Measurements from ENCODE around the gene HOATZ. TPM values are rescaled to one million over a fixed set of nuclear protein-coding genes. Genes with fewer than 3 reads are reported as not detected.

HOATZ gene
- total RNA-seq, 1 donor from 2014 or later = not detected

DNA sequence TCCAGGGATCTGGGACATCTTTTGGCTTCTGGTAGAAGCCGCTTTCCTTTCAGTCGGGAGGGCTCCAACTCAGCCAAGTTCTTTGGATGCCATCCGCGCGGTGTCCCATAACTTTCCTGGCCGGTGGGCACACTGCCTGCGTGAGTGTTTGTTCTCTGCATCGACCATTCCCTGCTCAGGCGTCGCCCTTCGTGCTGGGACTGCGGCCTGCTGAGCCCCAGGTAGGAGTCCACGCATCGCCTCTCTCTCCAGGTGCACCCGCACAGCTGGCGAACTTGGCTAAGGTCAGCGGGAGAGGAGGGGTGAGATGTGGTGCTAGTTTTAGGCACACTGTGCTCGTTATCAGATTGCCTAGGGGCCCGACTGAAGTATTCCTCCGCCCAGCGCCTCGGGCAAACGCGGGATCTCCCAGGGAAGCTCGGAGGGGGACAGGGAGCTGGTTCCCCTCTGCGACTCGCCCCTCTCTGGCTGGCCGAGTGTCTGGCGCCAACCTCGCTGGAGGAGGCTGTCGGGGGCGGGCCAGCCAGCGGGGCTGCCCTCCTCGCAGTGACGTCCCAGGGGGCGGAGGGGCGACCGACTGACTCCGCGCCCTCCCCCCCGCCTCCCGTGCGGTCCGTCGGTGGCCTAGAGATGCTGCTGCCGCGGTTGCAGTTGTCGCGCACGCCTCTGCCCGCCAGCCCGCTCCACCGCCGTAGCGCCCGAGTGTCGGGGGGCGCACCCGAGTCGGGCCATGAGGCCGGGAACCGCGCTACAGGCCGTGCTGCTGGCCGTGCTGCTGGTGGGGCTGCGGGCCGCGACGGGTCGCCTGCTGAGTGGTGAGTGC is 25.7 kb downstream of the HOATZ start, which contains the start of gene LAYN:
LAYN (plus strand) TSS at position 607 of the 823 bp plus-strand sequence; CDS start at position 731, 124 bp downstream.
- H3K27me3 Mint-ChIP-seq (ENCODE audit: unreplicated experiment) = peaks cover 7% of the 10 kb centered on the region
- H3K9me3 Mint-ChIP-seq (ENCODE audit: unreplicated experiment) = no peaks in the 10 kb centered on the region
- peak; percentile 70 for DNase-seq (ENCODE audit: low spot score)
- peak within 1 kb of the TSS; percentile 97 for H3K27ac Mint-ChIP-seq (ENCODE audit: unreplicated experiment)
- H3K36me3 Mint-ChIP-seq (ENCODE audit: low read depth, unreplicated experiment) = peaks cover 9% of the 10 kb centered on the region
- H3K4me1 Mint-ChIP-seq (ENCODE audit: unreplicated experiment) = peaks cover 19% of the 10 kb centered on the region
- H3K4me3 Mint-ChIP-seq (ENCODE audit: unreplicated experiment) = peak within 1 kb of the TSS; percentile 94
- TF ChIP-seq, protein P1, sequence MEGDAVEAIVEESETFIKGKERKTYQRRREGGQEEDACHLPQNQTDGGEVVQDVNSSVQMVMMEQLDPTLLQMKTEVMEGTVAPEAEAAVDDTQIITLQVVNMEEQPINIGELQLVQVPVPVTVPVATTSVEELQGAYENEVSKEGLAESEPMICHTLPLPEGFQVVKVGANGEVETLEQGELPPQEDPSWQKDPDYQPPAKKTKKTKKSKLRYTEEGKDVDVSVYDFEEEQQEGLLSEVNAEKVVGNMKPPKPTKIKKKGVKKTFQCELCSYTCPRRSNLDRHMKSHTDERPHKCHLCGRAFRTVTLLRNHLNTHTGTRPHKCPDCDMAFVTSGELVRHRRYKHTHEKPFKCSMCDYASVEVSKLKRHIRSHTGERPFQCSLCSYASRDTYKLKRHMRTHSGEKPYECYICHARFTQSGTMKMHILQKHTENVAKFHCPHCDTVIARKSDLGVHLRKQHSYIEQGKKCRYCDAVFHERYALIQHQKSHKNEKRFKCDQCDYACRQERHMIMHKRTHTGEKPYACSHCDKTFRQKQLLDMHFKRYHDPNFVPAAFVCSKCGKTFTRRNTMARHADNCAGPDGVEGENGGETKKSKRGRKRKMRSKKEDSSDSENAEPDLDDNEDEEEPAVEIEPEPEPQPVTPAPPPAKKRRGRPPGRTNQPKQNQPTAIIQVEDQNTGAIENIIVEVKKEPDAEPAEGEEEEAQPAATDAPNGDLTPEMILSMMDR (IDR thresholded peaks at IDR 0.05; ENCODE audit: unreplicated experiment) = no peak

DNA sequence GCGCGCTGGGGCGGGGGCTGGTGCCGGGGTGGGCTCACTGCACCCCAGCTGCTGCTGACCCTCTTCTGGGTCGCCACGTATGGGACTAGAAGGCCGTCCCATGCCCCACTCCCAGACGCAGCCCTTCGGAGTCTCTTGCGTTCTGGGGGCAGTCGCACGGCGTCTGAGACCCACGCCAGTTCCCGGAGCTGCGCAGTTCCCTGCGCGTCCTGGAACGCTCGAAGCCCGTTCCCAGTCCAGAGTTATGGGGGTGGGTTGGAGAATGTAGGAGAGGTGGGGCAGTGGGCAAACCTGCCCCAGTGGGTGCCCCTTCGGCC is 26.3 kb downstream of the HOATZ start:
- peaks cover 19% of the 10 kb centered on the region for H3K4me1 Mint-ChIP-seq (ENCODE audit: unreplicated experiment)
- H3K36me3 Mint-ChIP-seq (ENCODE audit: low read depth, unreplicated experiment) = peaks cover 15% of the 10 kb centered on the region
- H3K27me3 Mint-ChIP-seq (ENCODE audit: unreplicated experiment) = peaks cover 7% of the 10 kb centered on the region
- peak overlapping the region; percentile 94 for H3K4me3 Mint-ChIP-seq (ENCODE audit: unreplicated experiment)
- no peak overlapping the region for H3K27ac Mint-ChIP-seq (ENCODE audit: unreplicated experiment)
- TF ChIP-seq, protein P1 (IDR thresholded peaks at IDR 0.05; ENCODE audit: unreplicated experiment) = no peak
- DNase-seq (ENCODE audit: low spot score) = no peak
- H3K9me3 Mint-ChIP-seq (ENCODE audit: unreplicated experiment) = no peaks in the 10 kb centered on the region

DNA sequence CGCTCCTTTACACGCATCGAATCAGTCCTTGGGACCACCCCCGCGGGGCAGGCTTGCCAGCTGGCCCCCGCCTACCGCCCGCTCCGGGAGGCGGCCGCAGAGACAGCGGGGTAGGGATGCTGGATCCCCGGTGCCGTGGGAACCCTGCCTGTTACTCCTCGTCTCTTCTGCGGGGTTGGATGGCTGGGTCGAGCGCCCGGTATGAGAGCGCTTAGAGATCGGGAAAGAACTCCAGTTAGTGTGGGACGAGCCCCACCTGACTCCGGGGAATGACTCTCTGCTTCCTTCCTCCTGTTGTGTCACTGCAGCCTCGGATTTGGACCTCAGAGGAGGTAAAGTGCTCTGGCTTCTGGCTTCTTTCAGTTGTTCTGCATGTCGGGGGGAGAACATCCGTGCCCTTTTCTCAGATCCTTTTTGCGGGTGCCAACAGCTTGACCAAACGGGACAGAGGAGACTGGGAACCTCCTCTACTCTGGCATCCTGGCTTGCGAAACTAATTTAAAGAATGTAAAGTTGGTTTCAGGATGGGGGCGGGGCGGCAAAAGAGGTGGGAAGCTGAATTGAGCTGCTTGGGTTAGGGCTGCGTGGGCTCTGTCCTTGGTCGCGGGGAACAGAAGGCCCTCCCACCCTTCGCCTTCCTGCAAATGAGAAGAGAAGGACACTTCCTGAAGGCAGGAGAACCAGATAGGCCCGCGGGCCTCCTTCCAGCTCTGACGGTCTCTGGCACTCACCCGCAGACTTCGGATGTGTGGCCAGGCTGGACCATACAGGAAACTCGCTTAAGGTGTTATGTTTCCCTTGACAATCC is 26.9 kb downstream of the HOATZ start:
- H3K27ac Mint-ChIP-seq (ENCODE audit: unreplicated experiment) = peak overlapping the region; percentile 97
- H3K36me3 Mint-ChIP-seq (ENCODE audit: low read depth, unreplicated experiment) = peaks cover 21% of the 10 kb centered on the region
- H3K27me3 Mint-ChIP-seq (ENCODE audit: unreplicated experiment) = peaks cover 7% of the 10 kb centered on the region
- DNase-seq (ENCODE audit: low spot score) = peak; percentile 69
- TF ChIP-seq, protein P1 (IDR thresholded peaks at IDR 0.05; ENCODE audit: unreplicated experiment) = no peak
- H3K4me1 Mint-ChIP-seq (ENCODE audit: unreplicated experiment) = peaks cover 19% of the 10 kb centered on the region
- peak overlapping the region; percentile 94 for H3K4me3 Mint-ChIP-seq (ENCODE audit: unreplicated experiment)
- no peaks in the 10 kb centered on the region for H3K9me3 Mint-ChIP-seq (ENCODE audit: unreplicated experiment)

DNA sequence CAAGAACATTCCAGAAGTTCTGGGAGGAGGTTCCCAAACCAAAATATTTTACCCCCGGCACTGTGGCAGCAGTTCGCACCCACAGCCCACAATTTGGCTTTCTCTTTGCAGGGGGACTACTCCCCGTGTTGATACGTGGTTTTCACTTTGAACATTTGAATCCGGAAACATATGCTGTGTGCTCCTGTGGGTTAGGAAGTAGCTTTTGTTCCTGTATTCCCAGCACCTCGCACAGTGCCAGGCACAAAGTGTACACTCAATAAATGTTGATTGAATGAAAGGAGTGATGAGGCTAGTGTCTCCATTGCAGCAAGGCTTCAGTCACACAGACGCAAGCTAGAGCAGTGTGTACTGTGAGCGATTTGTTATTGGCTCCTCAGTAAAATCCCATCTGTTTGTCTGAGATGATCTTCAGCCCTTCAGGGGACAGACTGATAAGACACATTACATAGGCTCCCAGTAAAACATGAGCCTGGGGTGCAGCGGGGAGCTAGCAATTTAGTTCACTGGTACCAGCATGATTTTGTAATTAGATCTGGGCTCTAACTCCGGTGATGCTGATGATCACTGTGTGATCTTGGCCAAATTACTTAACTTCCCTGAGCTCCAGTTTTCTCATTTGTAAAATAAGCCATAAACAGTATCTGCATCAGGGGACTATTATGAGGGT is 28.2 kb downstream of the HOATZ start:
- Mint-ChIP-seq H3K4me3 (ENCODE audit: unreplicated experiment) (peak overlapping the region; percentile 15), H3K9me3 (ENCODE audit: unreplicated experiment) (no peaks in the 10 kb centered on the region), H3K36me3 (ENCODE audit: low read depth, unreplicated experiment) (peaks cover 30% of the 10 kb centered on the region), H3K27me3 (ENCODE audit: unreplicated experiment) (peaks cover 7% of the 10 kb centered on the region), H3K4me1 (ENCODE audit: unreplicated experiment) (peaks cover 19% of the 10 kb centered on the region), H3K27ac (ENCODE audit: unreplicated experiment) (peak overlapping the region; percentile 97)
- TF ChIP-seq, protein P1 (IDR thresholded peaks at IDR 0.05; ENCODE audit: unreplicated experiment) = no peak
- no peak for DNase-seq (ENCODE audit: low spot score)
